ENCODE measurements around the gene FBXL19. TPM values are rescaled to one million over a fixed set of nuclear protein-coding genes. Genes with fewer than 3 reads are reported as not detected.

FBXL19 gene
- total and polyA plus RNA-seq, 4 donors: 0.31 to 4.8 (median 2.7) TPM

- Histone ChIP-seq H3K36me3 (ENCODE audit: control insufficient read depth in 4 of 4, insufficient read depth in 3 of 4, low read depth in 1 of 4, low read length in 3 of 4) (peaks cover 0 to 5% (median 0%) of the 10 kb centered on the region in 4 donors), H3K27me3 (ENCODE audit: control insufficient read depth in 4 of 4, insufficient read depth in 4 of 4, low read length in 3 of 4) (no peaks in the 10 kb centered on the region), H3K4me3 (ENCODE audit: low read depth in 1 of 3, low read length in 3 of 3) (no peak overlapping the region), H3K9me3 (ENCODE audit: control insufficient read depth in 4 of 4, low read length in 3 of 4) (no peaks in the 10 kb centered on the region), H3K9ac (ENCODE audit: low read depth in 1 of 2, low read length in 2 of 2) (no peak overlapping the region), H3K4me1 (ENCODE audit: control insufficient read depth in 4 of 4, insufficient read depth in 4 of 4, low read length in 3 of 4) (peaks cover 0 to 5% (median 1%) of the 10 kb centered on the region in 4 donors), H3K27ac (ENCODE audit: low read depth in 1 of 2, low read length in 2 of 2) (no peak overlapping the region)
- no peak for DNase-seq (ENCODE audit: low spot score)
- 92% methylated on average over 21 of the region's 21 CpGs for WGBS
- no peak for TF ChIP-seq CTCF (IDR thresholded peaks at IDR 0.05; ENCODE audit: low read depth, low read length, missing input control)
- no peak for TF ChIP-seq JUND (IDR thresholded peaks at IDR 0.05)
- no peak for TF ChIP-seq FOXA1 (IDR thresholded peaks at IDR 0.05)
- no peak for TF ChIP-seq HNF4A (conservative IDR thresholded peaks at IDR 0.05)
- no peak for TF ChIP-seq YY1 (IDR thresholded peaks at IDR 0.05)
- TF ChIP-seq TAF1 (conservative IDR thresholded peaks at IDR 0.05): no peak
- no peak for TF ChIP-seq ZBTB33 (IDR thresholded peaks at IDR 0.05)
- TF ChIP-seq NR2F2 (IDR thresholded peaks at IDR 0.05): no peak
- TF ChIP-seq HNF4G (IDR thresholded peaks at IDR 0.05): no peak
- TF ChIP-seq ATF3 (IDR thresholded peaks at IDR 0.05): no peak
- no peak for TF ChIP-seq FOXA2 (IDR thresholded peaks at IDR 0.05)
- TF ChIP-seq EGR1 (IDR thresholded peaks at IDR 0.05; ENCODE audit: low read depth in 2 of 2): no peak
Observed at GRCh38 chr16:30992276-30992780, 69.0 kb downstream of the FBXL19 start.

- H3K4me1 ChIP-seq (ENCODE audit: control insufficient read depth in 4 of 4, insufficient read depth in 4 of 4, low read length in 3 of 4): peaks cover 0 to 12% (median 9%) of the 10 kb centered on the region in 4 donors
- peaks cover 0 to 2% (median 0%) of the 10 kb centered on the region in 4 donors for H3K36me3 ChIP-seq (ENCODE audit: control insufficient read depth in 4 of 4, insufficient read depth in 3 of 4, low read depth in 1 of 4, low read length in 3 of 4)
Observed at GRCh38 chr16:30992931-30993816, 69.8 kb downstream of the FBXL19 start.

More at GRCh38 chr16:30992931-30993816, 69.8 kb downstream of the FBXL19 start:
- H3K4me3 ChIP-seq (ENCODE audit: low read depth in 1 of 3, low read length in 3 of 3): no peak overlapping the region
- no peak overlapping the region for H3K27ac ChIP-seq (ENCODE audit: low read depth in 1 of 2, low read length in 2 of 2)
- H3K27me3 ChIP-seq (ENCODE audit: control insufficient read depth in 4 of 4, insufficient read depth in 4 of 4, low read length in 3 of 4): no peaks in the 10 kb centered on the region
- 87% methylated on average over 29 of the region's 29 CpGs for WGBS
- TF ChIP-seq ZBTB33 (IDR thresholded peaks at IDR 0.05): no peak
- TF ChIP-seq TAF1 (conservative IDR thresholded peaks at IDR 0.05): no peak
- no peak for TF ChIP-seq GABPA (IDR thresholded peaks at IDR 0.05 in 1 of 2, conservative IDR thresholded peaks at IDR 0.05 in 1 of 2)
- TF ChIP-seq SP1 (IDR thresholded peaks at IDR 0.05): no peak
- TF ChIP-seq REST (IDR thresholded peaks at IDR 0.05): no peak
- no peak for TF ChIP-seq ATF3 (IDR thresholded peaks at IDR 0.05)
- TF ChIP-seq FOXA1 (IDR thresholded peaks at IDR 0.05): no peak
- no peak for TF ChIP-seq FOXA2 (IDR thresholded peaks at IDR 0.05)
- TF ChIP-seq HNF4G (IDR thresholded peaks at IDR 0.05): no peak
- DNase-seq (ENCODE audit: low spot score): no peak
- no peak overlapping the region for H3K9ac ChIP-seq (ENCODE audit: low read depth in 1 of 2, low read length in 2 of 2)
- H3K9me3 ChIP-seq (ENCODE audit: control insufficient read depth in 4 of 4, low read length in 3 of 4): no peaks in the 10 kb centered on the region
